Activated T-cell treated with anti-CD3 and anti-CD28 coated beads, Interleukin-2, amount 50 U/mL, for 24 hours (primary cell): ENCODE measurements around the gene MESP2.

Experiments
- DNase-seq: peaks from one replicate; pipeline ENCODE4 v3.0.0-alpha.2; 2020
- H3K27ac Mint-ChIP-seq: 2 replicates; pipeline ENCODE4 v1.8.0; 2020; ENCODE audit warnings: mild to moderate bottlenecking, mixed read lengths
- H3K27me3 Mint-ChIP-seq: 2 replicates; pipeline ENCODE4 v1.8.0; 2020; ENCODE audit warnings: mixed read lengths
- H3K36me3 Mint-ChIP-seq: 2 replicates; pipeline ENCODE4 v1.8.0; 2020; ENCODE audit warnings: low read depth, mixed read lengths
- H3K4me1 Mint-ChIP-seq: 2 replicates; pipeline ENCODE4 v1.8.0; 2020; ENCODE audit warnings: low read depth, mixed read lengths
- H3K4me3 Mint-ChIP-seq: 2 replicates; pipeline ENCODE4 v1.8.0; 2020; ENCODE audit warnings: mild to moderate bottlenecking, moderate library complexity, mixed read lengths
- H3K9me3 Mint-ChIP-seq: 2 replicates; pipeline ENCODE4 v1.8.0; 2020; ENCODE audit warnings: mixed read lengths

The MESP2 gene

DNA sequence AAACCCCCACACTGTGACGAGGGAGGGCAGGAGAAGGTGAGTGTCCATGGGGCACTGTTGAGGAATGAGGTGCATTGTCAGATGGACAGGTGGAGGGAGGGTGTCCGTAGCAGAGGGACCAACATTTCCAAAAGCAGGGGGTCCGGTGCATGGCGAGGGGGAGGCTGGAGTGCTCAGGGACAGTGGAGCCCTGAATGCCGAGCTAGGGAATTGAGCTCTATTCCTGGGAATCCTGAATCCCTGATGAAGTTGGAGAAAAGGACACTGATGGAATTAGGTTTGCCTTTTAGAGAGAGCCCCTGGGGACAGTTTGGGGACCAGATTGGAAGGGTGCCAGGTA lies 46.4 kb downstream of the MESP2 start:
- Mint-ChIP-seq H3K27me3 (peaks cover 36% of the 10 kb centered on the region), H3K4me1 (no peaks in the 10 kb centered on the region), H3K27ac (no peak overlapping the region), H3K9me3 (no peaks in the 10 kb centered on the region), H3K36me3 (no peaks in the 10 kb centered on the region), H3K4me3 (no peak overlapping the region)
- no peak for DNase-seq

DNA sequence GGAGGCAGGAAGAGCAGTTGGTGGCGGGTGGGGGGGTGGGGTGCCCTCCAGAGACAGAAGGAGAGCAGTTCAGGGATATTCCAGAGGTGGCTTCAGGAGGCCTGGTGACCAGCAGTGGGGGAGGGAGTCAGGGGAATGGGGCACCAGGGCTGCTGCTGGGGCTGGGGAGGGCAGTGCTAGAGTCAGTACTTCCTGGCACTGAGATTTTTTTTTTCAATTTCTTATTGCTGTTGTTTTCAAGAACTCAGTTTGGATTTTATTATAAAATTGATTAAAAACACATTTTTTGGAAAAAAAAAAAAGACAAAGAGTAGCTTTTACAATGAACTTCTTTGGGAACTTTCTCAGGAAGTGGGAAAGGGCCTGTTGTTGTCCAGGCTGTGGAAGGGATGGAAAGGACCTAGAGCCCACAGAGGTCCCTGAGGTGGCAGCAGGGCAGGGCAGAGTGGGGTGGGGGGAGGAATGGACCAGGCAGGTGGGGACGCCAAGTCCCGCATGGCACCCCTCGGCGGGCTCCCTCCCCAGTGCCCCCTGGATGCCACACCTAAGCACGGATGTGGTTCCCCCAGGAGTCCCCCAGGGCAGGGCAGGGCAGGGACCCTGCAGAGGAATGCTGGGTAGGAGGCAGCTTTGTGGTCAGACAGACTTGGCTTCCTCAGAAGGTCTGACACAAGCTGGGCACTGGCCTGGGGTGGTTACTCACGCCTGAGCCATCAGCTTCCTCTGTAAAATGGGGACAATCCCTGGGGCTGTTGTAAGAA lies 47.0 kb downstream of the MESP2 start:
- no peak overlapping the region for H3K4me3 Mint-ChIP-seq
- H3K9me3 Mint-ChIP-seq = no peaks in the 10 kb centered on the region
- peaks cover 33% of the 10 kb centered on the region for H3K27me3 Mint-ChIP-seq
- H3K27ac Mint-ChIP-seq = no peak overlapping the region
- H3K4me1 Mint-ChIP-seq = no peaks in the 10 kb centered on the region
- DNase-seq = no peak
- H3K36me3 Mint-ChIP-seq = no peaks in the 10 kb centered on the region

DNA sequence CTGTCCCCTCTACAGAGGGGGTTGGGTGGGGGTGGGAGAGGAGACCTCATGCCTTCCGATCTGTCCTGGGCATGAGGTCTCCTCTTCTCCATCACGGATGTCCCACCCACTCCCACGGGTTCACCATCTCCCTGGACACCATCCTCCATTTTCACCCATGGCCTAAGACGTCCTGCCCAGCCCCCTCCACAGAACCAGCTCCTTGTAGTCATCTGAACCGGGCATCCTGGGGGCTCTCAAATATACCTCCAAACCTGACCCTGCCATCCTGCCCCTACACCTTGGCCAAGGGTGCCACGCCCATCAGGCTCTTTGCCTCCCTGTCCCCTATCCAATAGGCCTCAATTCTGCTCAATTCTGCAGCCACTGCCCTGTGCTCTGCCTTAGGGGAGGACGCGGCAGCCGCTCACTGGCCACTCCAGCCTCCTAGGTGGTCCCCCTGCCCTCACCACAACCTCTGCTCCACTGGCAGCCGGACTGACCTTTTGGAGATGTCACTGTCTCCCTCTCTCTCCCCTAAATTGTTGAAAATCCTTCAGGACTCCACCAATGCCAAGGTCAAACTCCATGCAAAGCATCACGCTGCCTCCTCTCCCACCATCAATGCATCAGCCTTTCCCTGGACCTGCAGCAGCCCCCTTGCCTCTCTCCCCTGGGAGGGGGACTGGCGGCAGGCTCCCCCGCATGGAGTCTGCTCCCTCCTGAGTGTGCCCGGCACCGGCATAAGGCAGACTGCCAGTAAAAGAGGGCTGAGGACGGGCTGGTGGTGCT lies 47.9 kb downstream of the MESP2 start:
- Mint-ChIP-seq H3K27ac (no peak overlapping the region), H3K36me3 (no peaks in the 10 kb centered on the region), H3K9me3 (no peaks in the 10 kb centered on the region), H3K27me3 (peaks cover 30% of the 10 kb centered on the region), H3K4me1 (no peaks in the 10 kb centered on the region), H3K4me3 (no peak overlapping the region)
- DNase-seq = no peak

DNA sequence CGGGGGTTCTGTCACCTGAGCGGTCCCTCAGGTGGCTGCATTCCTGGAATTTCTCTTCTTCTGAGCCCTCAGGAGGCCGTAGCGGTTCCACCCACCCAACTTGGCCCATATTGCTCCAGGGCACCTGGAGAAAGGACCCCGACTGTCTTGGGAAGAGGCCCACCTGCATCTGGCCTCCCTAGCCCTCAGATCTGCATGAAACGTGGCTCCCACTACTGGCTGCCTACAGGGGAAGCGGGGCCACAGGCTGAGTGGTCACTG lies 48.4 kb downstream of the MESP2 start:
- no peak for DNase-seq
- H3K4me3 Mint-ChIP-seq = no peak overlapping the region
- no peaks in the 10 kb centered on the region for H3K36me3 Mint-ChIP-seq
- no peaks in the 10 kb centered on the region for H3K4me1 Mint-ChIP-seq
- no peaks in the 10 kb centered on the region for H3K9me3 Mint-ChIP-seq
- peaks cover 27% of the 10 kb centered on the region for H3K27me3 Mint-ChIP-seq
- H3K27ac Mint-ChIP-seq = no peak overlapping the region

DNA sequence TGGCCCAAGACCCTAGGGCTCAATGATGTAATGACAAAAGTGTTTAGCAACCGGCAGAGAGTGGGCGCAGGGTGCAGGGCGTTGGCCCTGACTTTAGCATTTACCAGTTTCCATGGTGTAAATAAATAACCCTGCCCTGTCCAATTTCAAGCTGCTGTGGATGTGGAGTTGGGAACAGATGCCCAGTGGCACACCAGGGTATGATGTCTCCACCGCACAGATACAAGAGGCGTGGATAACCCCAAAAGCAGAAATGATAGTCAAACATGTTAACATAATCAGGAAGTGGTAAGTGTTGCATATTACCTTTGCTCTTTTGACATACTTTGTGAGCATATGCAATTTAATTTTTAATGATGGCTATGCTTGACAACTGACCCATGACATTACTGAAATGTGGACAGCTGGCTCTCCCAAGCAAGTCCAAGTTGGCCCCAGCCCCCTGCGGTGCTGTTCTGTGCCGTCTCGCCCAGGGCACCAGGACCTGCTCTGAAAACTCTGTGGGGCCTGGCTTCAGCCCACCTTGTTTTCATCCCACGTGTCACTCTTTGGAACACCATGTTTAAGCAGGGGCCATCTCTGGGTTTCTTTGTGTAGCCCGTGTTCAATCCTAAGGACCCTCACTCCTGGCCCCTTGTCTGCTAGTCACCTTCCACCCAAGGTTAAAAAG lies 49.3 kb downstream of the MESP2 start:
- no peak overlapping the region for H3K27ac Mint-ChIP-seq
- no peak for DNase-seq
- H3K9me3 Mint-ChIP-seq = no peaks in the 10 kb centered on the region
- no peak overlapping the region for H3K4me3 Mint-ChIP-seq
- no peaks in the 10 kb centered on the region for H3K4me1 Mint-ChIP-seq
- H3K27me3 Mint-ChIP-seq = peaks cover 27% of the 10 kb centered on the region
- no peaks in the 10 kb centered on the region for H3K36me3 Mint-ChIP-seq

DNA sequence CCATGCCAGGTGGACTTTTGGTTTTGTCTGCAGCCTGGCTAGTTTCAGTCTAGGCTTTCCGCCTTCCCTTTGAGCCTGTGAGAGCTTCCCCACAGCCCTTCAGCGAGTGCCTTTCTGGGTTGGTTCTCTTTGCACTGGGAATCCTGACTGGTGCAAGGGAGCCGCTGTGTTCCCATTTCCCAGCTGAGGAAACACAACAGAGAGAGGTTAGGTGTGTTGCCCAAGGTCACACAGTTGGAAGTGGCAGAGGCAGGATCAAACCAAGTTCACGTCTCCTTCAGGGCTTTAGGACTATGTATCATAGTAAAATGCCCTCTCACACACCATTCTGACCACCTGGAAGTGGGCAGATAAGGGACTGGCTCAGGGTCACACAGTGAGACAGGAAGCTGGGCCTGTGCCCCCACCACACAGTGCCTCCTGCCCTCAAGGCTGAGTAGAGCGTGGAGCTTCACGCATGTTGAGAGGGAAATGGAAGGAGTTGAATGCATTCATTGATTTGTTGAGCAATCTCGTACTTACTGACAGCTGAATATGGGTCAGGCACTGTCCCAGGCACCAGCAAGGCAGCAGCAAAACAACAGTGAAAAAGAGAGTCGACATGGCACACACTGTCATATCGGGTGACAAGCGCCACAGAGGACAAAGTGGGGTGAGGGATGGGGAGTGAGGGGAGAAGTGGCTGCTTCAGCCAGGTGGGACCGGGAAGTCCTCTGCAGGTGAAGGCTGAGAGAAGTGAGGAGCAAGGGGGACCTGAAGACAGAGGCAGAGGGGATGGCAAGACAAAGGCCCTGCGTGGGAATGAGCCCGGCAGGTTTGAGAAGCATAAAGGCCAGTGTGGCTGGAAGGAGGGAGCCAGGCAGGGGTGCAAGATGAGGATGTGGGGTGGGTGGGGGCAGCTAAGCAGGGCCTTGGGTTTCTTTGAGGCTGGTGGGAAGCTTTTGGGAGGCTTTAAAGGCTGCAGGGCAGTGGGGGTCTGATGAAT lies 50.8 kb downstream of the MESP2 start:
- H3K27me3 Mint-ChIP-seq = peaks cover 14% of the 10 kb centered on the region
- H3K27ac Mint-ChIP-seq = no peak overlapping the region
- H3K4me1 Mint-ChIP-seq = no peaks in the 10 kb centered on the region
- no peaks in the 10 kb centered on the region for H3K9me3 Mint-ChIP-seq
- peaks cover 4% of the 10 kb centered on the region for H3K36me3 Mint-ChIP-seq
- no peak overlapping the region for H3K4me3 Mint-ChIP-seq
- DNase-seq = no peak

DNA sequence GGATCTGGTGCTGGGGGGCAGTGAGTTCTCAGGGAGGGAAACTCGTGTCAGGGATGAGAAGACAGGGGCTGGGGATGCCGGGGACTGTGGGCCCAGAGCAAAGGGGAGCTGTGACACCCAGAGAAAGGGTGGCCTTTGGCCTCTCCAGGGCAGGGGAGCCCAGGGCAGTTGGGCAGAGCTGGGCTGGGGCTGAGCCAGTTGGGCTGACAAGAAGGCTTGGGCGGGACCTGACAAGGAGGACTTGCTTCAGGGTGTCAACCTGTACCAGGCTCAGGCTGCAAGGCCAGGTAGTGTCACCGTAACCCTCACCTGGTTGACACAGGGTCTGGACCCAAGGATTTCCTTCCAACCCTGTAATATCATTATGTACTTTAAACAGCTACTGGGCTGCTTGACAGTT lies 51.7 kb downstream of the MESP2 start:
- Mint-ChIP-seq H3K27ac (no peak overlapping the region), H3K27me3 (peaks cover 7% of the 10 kb centered on the region), H3K4me3 (no peak overlapping the region), H3K36me3 (peaks cover 8% of the 10 kb centered on the region), H3K9me3 (no peaks in the 10 kb centered on the region), H3K4me1 (no peaks in the 10 kb centered on the region)
- DNase-seq = no peak
